ENCODE data around the gene KLK8.

The KLK8 gene

DNA sequence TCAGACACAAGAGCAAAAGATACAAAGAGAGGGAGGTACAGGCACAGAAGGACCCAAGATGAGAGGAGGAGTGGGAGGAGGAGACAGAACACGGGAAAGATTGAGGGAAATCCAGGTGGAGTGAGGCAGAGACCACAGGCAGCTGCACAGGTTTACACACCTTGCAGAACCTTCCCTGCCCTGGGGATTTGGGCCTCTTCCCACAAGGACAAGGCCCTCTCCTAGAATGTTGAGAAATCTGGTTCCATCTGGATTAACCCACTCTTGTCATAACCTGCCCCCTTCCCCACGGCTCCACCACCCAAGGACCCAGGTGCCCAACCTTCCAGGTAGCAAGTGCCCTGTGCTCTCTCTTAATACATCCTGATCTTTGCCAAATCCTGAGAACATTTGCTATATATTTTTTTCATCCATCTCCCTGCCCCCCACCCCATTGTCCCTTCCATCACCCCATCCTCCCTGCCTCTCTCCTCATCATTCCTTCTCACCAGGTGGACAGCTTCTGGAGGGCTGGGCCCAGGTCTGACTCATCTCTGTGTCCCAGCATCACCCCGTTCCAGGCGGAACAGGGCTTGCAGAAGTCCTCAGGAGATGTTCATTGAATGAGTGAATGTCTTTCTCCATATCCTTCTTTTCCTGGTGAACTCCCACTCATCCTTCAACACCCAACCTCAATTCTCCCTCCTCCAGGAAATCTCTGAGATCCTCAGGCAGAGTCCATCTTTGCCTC lies 8.8 kb upstream of the KLK8 start:
- H3K27me3 ChIP-seq, result peaks cover 37% of the 10 kb centered on the region
- TF ChIP-seq, protein P1, sequence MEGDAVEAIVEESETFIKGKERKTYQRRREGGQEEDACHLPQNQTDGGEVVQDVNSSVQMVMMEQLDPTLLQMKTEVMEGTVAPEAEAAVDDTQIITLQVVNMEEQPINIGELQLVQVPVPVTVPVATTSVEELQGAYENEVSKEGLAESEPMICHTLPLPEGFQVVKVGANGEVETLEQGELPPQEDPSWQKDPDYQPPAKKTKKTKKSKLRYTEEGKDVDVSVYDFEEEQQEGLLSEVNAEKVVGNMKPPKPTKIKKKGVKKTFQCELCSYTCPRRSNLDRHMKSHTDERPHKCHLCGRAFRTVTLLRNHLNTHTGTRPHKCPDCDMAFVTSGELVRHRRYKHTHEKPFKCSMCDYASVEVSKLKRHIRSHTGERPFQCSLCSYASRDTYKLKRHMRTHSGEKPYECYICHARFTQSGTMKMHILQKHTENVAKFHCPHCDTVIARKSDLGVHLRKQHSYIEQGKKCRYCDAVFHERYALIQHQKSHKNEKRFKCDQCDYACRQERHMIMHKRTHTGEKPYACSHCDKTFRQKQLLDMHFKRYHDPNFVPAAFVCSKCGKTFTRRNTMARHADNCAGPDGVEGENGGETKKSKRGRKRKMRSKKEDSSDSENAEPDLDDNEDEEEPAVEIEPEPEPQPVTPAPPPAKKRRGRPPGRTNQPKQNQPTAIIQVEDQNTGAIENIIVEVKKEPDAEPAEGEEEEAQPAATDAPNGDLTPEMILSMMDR (IDR thresholded peaks at IDR 0.05), result no peak
- no peaks in the 10 kb centered on the region for H3K9me3 ChIP-seq
- no peak overlapping the region for H3K27ac ChIP-seq
- no peak overlapping the region for H3K4me3 ChIP-seq (ENCODE audit: low read depth in 1 of 2, low read length in 1 of 2)
- H3K36me3 ChIP-seq, result no peaks in the 10 kb centered on the region
- no peaks in the 10 kb centered on the region for H3K4me1 ChIP-seq (ENCODE audit: control insufficient read depth in 1 of 2, insufficient read depth in 1 of 2, low read depth in 1 of 2, low read length in 1 of 2)

- Histone ChIP-seq H3K9me3 (no peaks in the 10 kb centered on the region), H3K4me1 (ENCODE audit: control insufficient read depth in 1 of 2, insufficient read depth in 1 of 2, low read depth in 1 of 2, low read length in 1 of 2) (no peaks in the 10 kb centered on the region), H3K4me3 (ENCODE audit: low read depth in 1 of 2, low read length in 1 of 2) (no peak overlapping the region), H3K27ac (no peak overlapping the region), H3K27me3 (peaks cover 27% of the 10 kb centered on the region), H3K36me3 (no peaks in the 10 kb centered on the region)
- TF ChIP-seq, protein P1 (IDR thresholded peaks at IDR 0.05), result no peak
Observed at GRCh38 chr19:51009061-51009891, 7.9 kb upstream of the KLK8 start.

DNA sequence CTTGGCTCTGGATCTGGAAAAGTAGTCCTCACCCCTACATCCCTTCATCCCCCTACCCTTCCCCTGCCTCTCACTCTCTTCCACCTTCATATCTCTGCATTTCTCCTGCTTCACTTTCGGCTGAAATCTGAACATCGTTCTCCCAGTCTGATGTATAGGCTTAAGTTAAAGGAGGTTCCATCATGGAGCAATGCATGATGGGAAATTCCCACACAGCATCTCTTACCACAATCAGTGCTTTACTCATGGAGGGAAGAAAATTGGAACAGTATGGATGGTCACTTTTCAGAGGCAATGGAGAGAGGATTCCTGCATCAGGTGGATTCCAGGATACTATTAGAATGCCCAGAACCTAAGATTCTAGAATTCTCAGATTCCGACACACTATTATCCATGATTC lies 6.1 kb upstream of the KLK8 start:
- TF ChIP-seq, protein P1 (IDR thresholded peaks at IDR 0.05), result no peak
- Histone ChIP-seq H3K4me1 (ENCODE audit: control insufficient read depth in 1 of 2, insufficient read depth in 1 of 2, low read depth in 1 of 2, low read length in 1 of 2) (no peaks in the 10 kb centered on the region), H3K9me3 (no peaks in the 10 kb centered on the region), H3K36me3 (no peaks in the 10 kb centered on the region), H3K27me3 (peaks cover 29% of the 10 kb centered on the region), H3K27ac (no peak overlapping the region), H3K4me3 (ENCODE audit: low read depth in 1 of 2, low read length in 1 of 2) (no peak overlapping the region)

DNA sequence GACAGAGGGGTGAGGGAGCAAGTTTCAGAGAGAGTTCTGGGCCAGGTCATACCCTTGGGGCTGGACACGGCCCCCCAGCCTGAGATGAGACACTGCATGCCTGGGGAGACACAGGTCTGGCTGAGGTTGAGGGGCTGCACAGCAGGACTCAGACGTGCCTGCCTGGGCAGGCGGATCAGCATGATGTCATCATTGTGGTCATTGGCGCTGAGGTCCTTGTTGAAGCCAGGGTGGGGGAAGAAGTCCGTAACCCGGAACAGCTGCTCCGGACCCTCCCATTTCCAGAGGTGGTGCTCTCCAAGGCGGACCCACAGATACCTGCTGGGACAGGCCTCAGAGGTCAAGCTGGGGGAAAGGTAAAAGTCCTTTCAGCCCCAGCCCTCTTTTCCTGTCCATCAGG lies 5.0 kb upstream of the KLK8 start:
- Histone ChIP-seq H3K27ac (no peak overlapping the region), H3K27me3 (peaks cover 39% of the 10 kb centered on the region), H3K4me1 (ENCODE audit: control insufficient read depth in 1 of 2, insufficient read depth in 1 of 2, low read depth in 1 of 2, low read length in 1 of 2) (no peaks in the 10 kb centered on the region), H3K4me3 (ENCODE audit: low read depth in 1 of 2, low read length in 1 of 2) (no peak overlapping the region), H3K9me3 (no peaks in the 10 kb centered on the region), H3K36me3 (no peaks in the 10 kb centered on the region)
- TF ChIP-seq, protein P1 (IDR thresholded peaks at IDR 0.05), result no peak

GRCh38 chr19:51005248-51005647 lies 3.8 kb upstream of the KLK8 start:
- H3K9me3 ChIP-seq, result no peaks in the 10 kb centered on the region
- TF ChIP-seq, protein P1 (IDR thresholded peaks at IDR 0.05), result no peak
- peaks cover 44% of the 10 kb centered on the region for H3K27me3 ChIP-seq
- no peaks in the 10 kb centered on the region for H3K36me3 ChIP-seq
- no peak overlapping the region for H3K4me3 ChIP-seq (ENCODE audit: low read depth in 1 of 2, low read length in 1 of 2)
- H3K4me1 ChIP-seq (ENCODE audit: control insufficient read depth in 1 of 2, insufficient read depth in 1 of 2, low read depth in 1 of 2, low read length in 1 of 2), result no peaks in the 10 kb centered on the region
- no peak overlapping the region for H3K27ac ChIP-seq

All from neutrophil (primary cell).